H1 (cell line): ENCODE results near the gene LAMC1. TPM values are rescaled to one million over a fixed set of nuclear protein-coding genes. Genes with fewer than 3 reads are reported as not detected.

Source experiments
- CEBPB ChIP-seq: IDR thresholded peaks from 2 replicates; pipeline ENCODE4 v1.6.1; 2012; ENCODE audit warnings: low read depth, low read length
- NRF1 ChIP-seq: IDR thresholded peaks from 2 replicates; pipeline ENCODE4 v1.6.1; 2011; ENCODE audit warnings: mild to moderate bottlenecking, low read depth, low read length, improper control_type of control experiment
- polyA plus RNA-seq, 7 experiments: library from polyadenylated mRNA; depleted of rRNA in 3 of 7; stranded (reverse) in 5 of 7; unstranded in 2 of 7; fragments of >200 nt in 5 of 7; fragments of 200-250 nt in 2 of 7; gene quantifications; 1 replicate in 5 of 7; 2 replicates in 1 of 7; 4 replicates in 1 of 7; pipeline versions ENCODE4 v1.2.1 to v1.2.3, GENCODE V29; 2011 to 2013; ENCODE audit warnings: missing spikeins in 2 of 7, mixed read lengths in 2 of 7
- total RNA-seq: library from RNA; stranded (reverse); fragmentation: NEBNext Ultra II Directional; extraction: Animal tissue kit (Norgen Biotek cat#: 25700); gene quantifications from 2 replicates; pipeline ENCODE4 v1.2.1, GENCODE V29; 2021

Gene LAMC1
- total and polyA plus RNA-seq, 2 of the 8 experiments (the other 6 are each of a cell fraction or from before 2014, with no cell fraction given): 47.6 to 90.3 TPM

- TF ChIP-seq CEBPB (no peak), NRF1 (no peak)
Measured at GRCh38 chr1:183180218-183180617, 157.0 kb downstream of the LAMC1 start (continued).
